Neural cell (in vitro differentiated cells): Measurements from ENCODE around the gene NRN1. TPM values are rescaled to one million over a fixed set of nuclear protein-coding genes. Genes with fewer than 3 reads are reported as not detected.

Experiments used
- H2AFZ ChIP-seq: fragments of 200-600, 300-800 bp; sonication (generic), shearing (Covaris generic); 2 replicates; pipeline ENCODE4 v1.6.0; 2014; ENCODE audit warnings: low read depth, mild to moderate bottlenecking, antibody characterized with exemption, low read length, moderate library complexity
- H3F3A ChIP-seq: fragments of 200-600 bp; shearing (Covaris generic); 2 replicates; pipeline ENCODE4 v1.6.1; 2016; ENCODE audit warnings: mild to moderate bottlenecking, moderate library complexity, mixed read lengths, antibody characterized with exemption, low read length; ENCODE audit not compliant: insufficient read depth, poor library complexity, severe bottlenecking
- H3K27ac ChIP-seq: fragments of 200-600, 300-800 bp; sonication (generic), shearing (Covaris generic); 2 replicates; pipeline ENCODE4 v1.5.1; 2014; ENCODE audit warnings: mild to moderate bottlenecking, low read length, moderate library complexity
- H3K27me3 ChIP-seq: fragments of 300-800, 200-600 bp; sonication (generic), shearing (Covaris generic); 2 replicates; pipeline ENCODE4 v1.6.0; 2014; ENCODE audit warnings: mild to moderate bottlenecking, low read depth, low read length, moderate library complexity; ENCODE audit not compliant: insufficient read depth
- H3K36me3 ChIP-seq: fragments of 300-800, 200-600 bp; sonication (generic), shearing (Covaris generic); 2 replicates; pipeline ENCODE4 v1.5.1; 2014; ENCODE audit warnings: mild to moderate bottlenecking, antibody characterized with exemption, low read length, moderate library complexity; ENCODE audit not compliant: insufficient read depth
- H3K4me2 ChIP-seq: fragments of 300-800, 200-600 bp; sonication (generic), shearing (Covaris generic); 2 replicates; pipeline ENCODE4 v1.6.0; 2014; ENCODE audit warnings: mild to moderate bottlenecking, low read length
- H3K4me3 ChIP-seq: fragments of 300-800, 200-600 bp; sonication (generic), shearing (Covaris generic); 2 replicates; pipeline ENCODE4 v1.5.1; 2014; ENCODE audit warnings: mild to moderate bottlenecking, low read length, moderate library complexity
- H3K79me2 ChIP-seq: fragments of 200-600 bp; shearing (Covaris generic); replicated peaks from 2 replicates; pipeline ENCODE4 v1.6.0; 2014; ENCODE audit warnings: mild to moderate bottlenecking, low read length, moderate library complexity; ENCODE audit not compliant: insufficient read depth
- H3K9ac ChIP-seq: fragments of 300-800, 200-600 bp; sonication (generic), shearing (Covaris generic); 2 replicates; pipeline ENCODE4 v1.6.1; 2016; ENCODE audit warnings: mild to moderate bottlenecking, low read length, mixed read lengths
- H3K9me2 ChIP-seq: fragments of 200-600 bp; shearing (Covaris generic); 2 replicates; pipeline ENCODE4 v1.6.1; 2016; ENCODE audit warnings: mild to moderate bottlenecking, low read length, mixed read lengths; ENCODE audit not compliant: insufficient read depth
- H3K9me3 ChIP-seq: fragments of 200-600, 300-800 bp; sonication (generic), shearing (Covaris generic); 2 replicates; pipeline ENCODE4 v1.6.1; 2016; ENCODE audit warnings: mild to moderate bottlenecking, mixed run types, low read length, moderate library complexity, mixed read lengths
- H4K20me1 ChIP-seq: fragments of 200-600 bp; shearing (Covaris generic); 2 replicates; pipeline ENCODE4 v1.6.1; 2016; ENCODE audit warnings: mild to moderate bottlenecking, mixed run types; ENCODE audit not compliant: insufficient read depth
- CTCF ChIP-seq: fragments of 450-650 bp; IDR thresholded peaks from 2 replicates; pipeline ENCODE4 v1.5.1; 2014; ENCODE audit warnings: antibody characterized with exemption, mild to moderate bottlenecking, moderate library complexity; ENCODE audit not compliant: poor library complexity, severe bottlenecking
- EP300 ChIP-seq: fragments of 450-650 bp; conservative IDR thresholded peaks from 2 replicates; pipeline ENCODE4 v1.6.1; 2014; ENCODE audit warnings: antibody characterized with exemption, mild to moderate bottlenecking, moderate library complexity; ENCODE audit not compliant: poor library complexity, severe bottlenecking
- EZH2 ChIP-seq: fragments of 200-600, 300-800 bp; shearing (Covaris generic), sonication (generic); IDR thresholded peaks from 2 replicates; pipeline ENCODE4 v1.6.1; 2014; ENCODE audit warnings: antibody characterized with exemption, low read length, borderline replicate concordance, mild to moderate bottlenecking; ENCODE audit not compliant: insufficient read depth, poor library complexity, severe bottlenecking
- MXI1 ChIP-seq: fragments of 450-650 bp; conservative IDR thresholded peaks from 2 replicates; pipeline ENCODE4 v1.6.1; 2014; ENCODE audit warnings: antibody characterized with exemption, mild to moderate bottlenecking; ENCODE audit not compliant: poor library complexity, severe bottlenecking
- POLR2AphosphoS5 ChIP-seq: IDR thresholded peaks from 2 replicates; pipeline ENCODE4 v1.6.1; 2012
- RAD21 ChIP-seq: fragments of 450-650 bp; conservative IDR thresholded peaks from 2 replicates; pipeline ENCODE4 v1.6.1; 2014; ENCODE audit warnings: antibody characterized with exemption, mild to moderate bottlenecking, moderate library complexity
- REST ChIP-seq: IDR thresholded peaks from 2 replicates; pipeline ENCODE4 v1.6.1; 2012; ENCODE audit warnings: borderline replicate concordance
- SMC3 ChIP-seq: fragments of 450-650 bp; conservative IDR thresholded peaks from 2 replicates; pipeline ENCODE4 v1.6.1; 2014; ENCODE audit warnings: antibody characterized with exemption, mild to moderate bottlenecking, moderate library complexity; ENCODE audit not compliant: poor library complexity
- TAF1 ChIP-seq: IDR thresholded peaks from 2 replicates; pipeline ENCODE4 v1.6.1; 2012; ENCODE audit warnings: low read depth
- polyA plus RNA-seq: library from polyadenylated mRNA; depleted of rRNA; stranded (reverse); fragments of >200 nt; gene quantifications from 2 replicates; pipeline ENCODE4 v1.2.3, GENCODE V29; 2014

NRN1 gene
- polyA plus RNA-seq, 1 donor from 2014 or later: 3.5 TPM

GRCh38 chr6:6008648-6009421 lies 2.1 kb upstream of the NRN1 start:
- Histone ChIP-seq H3K36me3 (no peaks in the 10 kb centered on the region), H3K79me2 (no peaks in the 10 kb centered on the region), H3K4me2 (no peak overlapping the region), H3K4me3 (peak overlapping the region; percentile 61), H2AFZ (no peak overlapping the region), H3K27ac (no peak overlapping the region), H3K9ac (no peak overlapping the region), H4K20me1 (no peaks in the 10 kb centered on the region), H3F3A (no peaks in the 10 kb centered on the region), H3K27me3 (peaks cover 69% of the 10 kb centered on the region), H3K9me3 (no peaks in the 10 kb centered on the region), H3K9me2 (no peaks in the 10 kb centered on the region)
- TF ChIP-seq TAF1: no peak
- TF ChIP-seq REST: no peak
- TF ChIP-seq SMC3: no peak
- no peak for TF ChIP-seq POLR2AphosphoS5
- no peak for TF ChIP-seq EZH2
- no peak for TF ChIP-seq CTCF
- no peak for TF ChIP-seq EP300
- TF ChIP-seq MXI1: no peak
- TF ChIP-seq RAD21: no peak

- Histone ChIP-seq H3F3A (no peaks in the 10 kb centered on the region), H3K36me3 (no peaks in the 10 kb centered on the region), H3K27me3 (peaks cover 75% of the 10 kb centered on the region), H3K9me3 (no peaks in the 10 kb centered on the region), H2AFZ (no peak overlapping the region), H3K9me2 (no peaks in the 10 kb centered on the region), H3K4me2 (no peak overlapping the region), H3K4me3 (peak overlapping the region; percentile 61), H4K20me1 (no peaks in the 10 kb centered on the region), H3K9ac (peak overlapping the region; percentile 21), H3K79me2 (no peaks in the 10 kb centered on the region), H3K27ac (peak overlapping the region; percentile 9)
- TF ChIP-seq TAF1: peak; percentile 26
- no peak for TF ChIP-seq RAD21
Observed at GRCh38 chr6:6008089-6008647, 1.4 kb upstream of the NRN1 start.
